K562 (cell line): ENCODE measurements around the gene CCDC9. TPM values are rescaled to one million over a fixed set of nuclear protein-coding genes. Genes with fewer than 3 reads are reported as not detected.
A peak's percentile ranks its signal among the peaks of the same experiment; 100 is the strongest.

Experiments
- ATAC-seq: fragments of 200-7000 bp; cut with Tn5 transposase; 3 replicates; pipeline ENCODE4 v1.9.1; 2020; ENCODE audit warnings: moderate library complexity
- BruUV-seq: library from RNA; stranded (reverse); fragments of 400-500 nt; replicated peaks from 2 replicates; lab custom pipeline; 2021; lab: Mats Ljungman, UMichigan
- CTCF ChIA-PET: fragments of 300-600 bp; formaldehyde crosslinking; extraction: SDS; loops from one replicate; lab custom pipeline; 2021; ENCODE audit warnings: low intra/inter-chr PET ratio; lab: Yijun Ruan, JAX
- POLR2A ChIA-PET: fragments of 300-600, 350-650 bp; sonication (Branson Sonifier 250); formaldehyde crosslinking; extraction: SDS; loops from one replicate; lab custom pipeline; 2021; ENCODE audit warnings: antibody characterized with exemption, inconsistent platforms; lab: Yijun Ruan, JAX
- DNase-seq, 4 experiments: peaks; one replicate each; pipeline versions ENCODE4 v3.0.0 to v3.0.0-alpha.2; 2011 to 2018; ENCODE audit warnings: low spot score in 3 of 4, mixed read lengths in 3 of 4; ENCODE audit errors: extremely low read depth in 1 of 4
- FAIRE-seq: peaks from 2 replicates; lab custom pipeline; 2011; peaks lifted over from hg19 to GRCh38; lab: Jason Lieb, UNC
- H2AFZ ChIP-seq: 2 replicates; pipeline ENCODE4 v1.6.0; 2011; ENCODE audit warnings: low read depth, low read length, control low read depth, inconsistent platforms
- H3K27ac ChIP-seq: fragments of 200-600 bp; 3 replicates; pipeline ENCODE4 v1.8.0; 2011; ENCODE audit warnings: low read depth, mild to moderate bottlenecking, control low read depth, inconsistent platforms, low read length, moderate library complexity, mixed read lengths; ENCODE audit errors: extremely low read depth
- H3K27me3 ChIP-seq, 2 experiments: fragments of 300-600 bp in 1 of 2; 2 replicates in 1 of 2; 3 replicates in 1 of 2; pipeline versions ENCODE4 v1.6.0 to v1.8.0; 2011; ENCODE audit warnings: inconsistent platforms in 2 of 2, low read length in 2 of 2, mild to moderate bottlenecking in 1 of 2, mixed read lengths in 1 of 2, moderate library complexity in 1 of 2; ENCODE audit not compliant: control insufficient read depth in 2 of 2, insufficient read depth in 2 of 2
- H3K36me3 ChIP-seq: fragments of 300-600 bp; 3 replicates; pipeline ENCODE4 v1.8.0; 2011; ENCODE audit warnings: mild to moderate bottlenecking, low read length, inconsistent platforms; ENCODE audit not compliant: control insufficient read depth, insufficient read depth
- H3K4me1 ChIP-seq, 2 experiments: fragments of 200-600 bp in 1 of 2; replicated peaks in 1 of 2; 2 replicates in 1 of 2; 3 replicates in 1 of 2; pipeline versions ENCODE4 v1.5.1 to v1.8.0; 2011; ENCODE audit warnings: inconsistent platforms in 2 of 2, low read length in 2 of 2, mild to moderate bottlenecking in 1 of 2, mixed read lengths in 1 of 2, moderate library complexity in 1 of 2; ENCODE audit not compliant: control insufficient read depth in 2 of 2, insufficient read depth in 2 of 2
- H3K4me2 ChIP-seq: 2 replicates; pipeline ENCODE4 v1.6.1; 2011; ENCODE audit warnings: low read length, control low read depth, inconsistent platforms, mixed read lengths; ENCODE audit not compliant: insufficient read depth
- H3K4me3 ChIP-seq: fragments of 200-600 bp; sonication (generic), shearing (Covaris generic); 2 replicates; pipeline ENCODE4 v1.5.1; 2016; ENCODE audit warnings: control low read depth, inconsistent platforms
- H3K79me2 ChIP-seq: fragments of 200-600 bp; 3 replicates; pipeline ENCODE4 v1.8.0; 2011; ENCODE audit warnings: low read length, inconsistent platforms; ENCODE audit not compliant: control insufficient read depth, insufficient read depth
- H3K9ac ChIP-seq, 2 experiments: 2 replicates each; pipeline versions ENCODE4 v1.6.0 to v1.6.1; 2011; ENCODE audit warnings: low read depth in 2 of 2, low read length in 2 of 2, control low read depth in 1 of 2, inconsistent platforms in 1 of 2, mild to moderate bottlenecking in 1 of 2, mixed read lengths in 1 of 2; ENCODE audit not compliant: insufficient read depth in 1 of 2
- H3K9me1 ChIP-seq: one replicate; pipeline ENCODE4 v1.6.0; 2011; ENCODE audit warnings: inconsistent platforms, mild to moderate bottlenecking, low read length, moderate library complexity; ENCODE audit not compliant: control insufficient read depth, insufficient read depth
- H3K9me3 ChIP-seq: replicated peaks from 2 replicates; pipeline ENCODE4 v1.5.1; 2011; ENCODE audit warnings: low read depth, low read length, inconsistent platforms; ENCODE audit not compliant: control insufficient read depth, insufficient read depth
- H4K20me1 ChIP-seq: replicated peaks from 2 replicates; pipeline ENCODE4 v1.6.1; 2011; ENCODE audit warnings: low read length, inconsistent platforms, mixed read lengths; ENCODE audit not compliant: control insufficient read depth, insufficient read depth
- CREBBP ChIP-seq: IDR thresholded peaks from one replicate; pipeline ENCODE4 v1.6.1; 2012; ENCODE audit warnings: low read depth, mild to moderate bottlenecking, control low read depth, inconsistent platforms, low read length
- DIDO1 ChIP-seq: fragments of 450-650 bp; IDR thresholded peaks from 2 replicates; pipeline ENCODE4 v1.6.1; 2016; ENCODE audit warnings: low read depth, missing biosample characterization, missing genetic modification characterization
- HDAC2 ChIP-seq: fragments of 450-650 bp; IDR thresholded peaks from 2 replicates; pipeline ENCODE4 v1.6.1; 2016; ENCODE audit warnings: mild to moderate bottlenecking
- HNRNPUL1 ChIP-seq: fragments of 200-400 bp; formaldehyde crosslinking; IDR thresholded peaks from 2 replicates; pipeline ENCODE4 v1.6.1; 2017; ENCODE audit warnings: low read length
- LCOR ChIP-seq: sonication (generic); formaldehyde crosslinking; IDR thresholded peaks from 2 replicates; pipeline ENCODE4 v1.8.0; 2022; ENCODE audit warnings: mild to moderate bottlenecking, missing genetic modification reagents
- NCOA4 ChIP-seq: fragments of 450-650 bp; IDR thresholded peaks from 2 replicates; pipeline ENCODE4 v1.6.1; 2018; ENCODE audit warnings: mild to moderate bottlenecking; ENCODE audit not compliant: partially characterized antibody
- RBM25 ChIP-seq: fragments of 200-400 bp; formaldehyde crosslinking; IDR thresholded peaks from 2 replicates; pipeline ENCODE4 v1.6.1; 2018; ENCODE audit warnings: low read length, low read depth, moderate library complexity; ENCODE audit not compliant: severe bottlenecking
- RERE ChIP-seq: sonication (generic); formaldehyde crosslinking; IDR thresholded peaks from 2 replicates; pipeline ENCODE4 v1.8.0; 2023; ENCODE audit warnings: missing genetic modification reagents, mild to moderate bottlenecking, borderline replicate concordance
- TAF9B ChIP-seq: fragments of 450-650 bp; IDR thresholded peaks from 2 replicates; pipeline ENCODE4 v1.6.1; 2018; ENCODE audit warnings: mild to moderate bottlenecking; ENCODE audit not compliant: partially characterized antibody
- THRA ChIP-seq: fragments of 450-650 bp; IDR thresholded peaks from 2 replicates; pipeline ENCODE4 v1.6.1; 2017; ENCODE audit warnings: mild to moderate bottlenecking, moderate library complexity
- ZKSCAN8 ChIP-seq: fragments of 200-800 bp; sonication (Bioruptor generic); IDR thresholded peaks from 2 replicates; pipeline ENCODE4 v1.6.1; 2016; ENCODE audit warnings: missing genetic modification characterization, missing compliant biosample characterization
- WGBS: fragments of 100-300 bp; shearing (Covaris generic); methylation state at CpG from one replicate; pipeline ENCODE4 v1.1.6; 2016; ENCODE audit warnings: low coverage, mixed read lengths; ENCODE audit not compliant: insufficient coverage; ENCODE audit errors: missing lambda C conversion rate; 5-methylcytosine and 5-hydroxymethylcytosine counted together
- in situ Hi-C: fragments of 300-500 bp; cut with MboI; formaldehyde crosslinking; loops from 4 replicates; pipeline ENCODE4 v1.15.0; 2018; ENCODE audit warnings: inconsistent platforms, mixed read lengths
- intact Hi-C: fragments of 100-400 bp; cut with micrococcal nuclease; formaldehyde crosslinking; loops from 2 replicates; pipeline ENCODE4 v1.14.2; 2022
- polyA plus RNA-seq, 8 experiments: library from polyadenylated mRNA; depleted of rRNA in 4 of 8; stranded (reverse) in 5 of 8; unstranded in 3 of 8; fragments of >200 nt; fragmentation: Nextera tagmentation in 2 of 8; fragmentation: Illumina TruSeq in 1 of 8; extraction: Ambion mirVana in 2 of 8; extraction: Trizol in 1 of 8; gene quantifications; 2 replicates each; pipeline versions ENCODE4 v1.2.1 to v1.2.3, GENCODE V29; 2011 to 2014; ENCODE audit warnings: inconsistent platforms in 1 of 8, missing spikeins in 1 of 8
- total RNA-seq, 7 experiments: library from RNA; depleted of rRNA in 6 of 7; stranded (reverse); fragments of >200 nt in 6 of 7; fragmentation: Illumina TruSeq in 2 of 7; extraction: Trizol in 2 of 7; gene quantifications; 2 replicates each; pipeline versions ENCODE4 v1.2.1 to v1.2.3, GENCODE V29; 2011 to 2021; ENCODE audit warnings: low replicate concordance in 1 of 7

Gene CCDC9
- total and polyA plus RNA-seq, 9 of the 15 experiments (the other 6 are each of a cell fraction or from before 2014, with no cell fraction given), result 0.23 to 38.6 (median 8.4) TPM

GRCh38 chr19:47312366-47313006, 56.2 kb downstream of the CCDC9 start:
- peaks cover 14 to 30% of the 10 kb centered on the region in 2 experiments; a peak in 4 of 5 replicates for H3K4me1 ChIP-seq
- H2AFZ ChIP-seq, result no peak overlapping the region
- WGBS, result 25% methylated on average over 5 of the region's 5 CpGs
- no peak overlapping the region for H3K4me3 ChIP-seq
- no peak overlapping the region for H3K27ac ChIP-seq
- no peaks in the 10 kb centered on the region for H3K9me1 ChIP-seq
- no peak for FAIRE-seq
- H3K9me3 ChIP-seq, result no peaks in the 10 kb centered on the region
- no peaks in the 10 kb centered on the region for H4K20me1 ChIP-seq
- no TSS peak for BruUV-seq
- no peak for DNase-seq
- no peaks in the 10 kb centered on the region for H3K27me3 ChIP-seq
- H3K4me2 ChIP-seq, result no peak overlapping the region
- ATAC-seq, result no peak
- CTCF ChIA-PET, result no interaction called here
- no peaks in the 10 kb centered on the region for H3K36me3 ChIP-seq
- POLR2A ChIA-PET, result interaction anchor here (0.7 kb wide), 1 partner anchor 34 kb away, joined by 3 read pairs; no protein-coding TSS in a partner anchor
- intact Hi-C loops (loop anchor here (2.0 kb wide), 1 partner anchor 22 kb away; no protein-coding TSS in a partner anchor), in situ Hi-C loops (no loop called here)
- H3K79me2 ChIP-seq, result no peaks in the 10 kb centered on the region
- H3K9ac ChIP-seq, result no peak overlapping the region
- no peak for TF ChIP-seq RERE (CRISPR knock-in tag)
- no peak for TF ChIP-seq DIDO1 (tag)
- TF ChIP-seq NCOA4, result peak; percentile 12
- no peak for TF ChIP-seq THRA
- no peak for TF ChIP-seq CREBBP
- no peak for TF ChIP-seq HDAC2
- TF ChIP-seq LCOR (CRISPR knock-in tag), result no peak
- TF ChIP-seq HNRNPUL1, result no peak
- no peak for TF ChIP-seq TAF9B
- TF ChIP-seq ZKSCAN8 (CRISPR knock-in tag), result peak; percentile 99
- TF ChIP-seq RBM25, result peak; percentile 60
